GM12874 (cell line): ENCODE data around the gene RAD51B.

ENCODE experiments used
- TF ChIP-seq, protein P1 (sequence below): IDR thresholded peaks from 2 replicates; pipeline ENCODE4 v1.5.1; 2011; ENCODE audit warnings: low read depth, mild to moderate bottlenecking, control low read depth, low read length, moderate library complexity; ENCODE audit not compliant: insufficient read depth

Gene RAD51B

DNA sequence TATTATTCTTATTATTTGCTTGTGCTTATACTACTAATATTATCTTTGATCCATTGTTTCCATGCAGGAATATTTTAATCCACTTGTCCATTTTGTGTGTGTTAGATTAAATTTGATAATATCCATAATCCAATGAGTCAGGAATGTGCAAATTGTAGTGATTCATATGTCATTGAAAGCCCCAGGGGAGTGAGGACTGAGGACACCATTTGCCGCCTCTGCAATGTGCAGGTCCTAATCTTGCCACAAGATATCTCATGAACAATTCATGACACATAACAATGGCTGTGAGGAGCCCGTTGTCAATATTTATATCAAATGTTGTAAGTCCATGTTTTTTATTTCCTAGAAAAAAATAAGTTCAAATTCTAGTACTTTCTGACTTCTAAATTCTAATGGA lies 722.8 kb downstream of the RAD51B start:
- TF ChIP-seq, protein P1, sequence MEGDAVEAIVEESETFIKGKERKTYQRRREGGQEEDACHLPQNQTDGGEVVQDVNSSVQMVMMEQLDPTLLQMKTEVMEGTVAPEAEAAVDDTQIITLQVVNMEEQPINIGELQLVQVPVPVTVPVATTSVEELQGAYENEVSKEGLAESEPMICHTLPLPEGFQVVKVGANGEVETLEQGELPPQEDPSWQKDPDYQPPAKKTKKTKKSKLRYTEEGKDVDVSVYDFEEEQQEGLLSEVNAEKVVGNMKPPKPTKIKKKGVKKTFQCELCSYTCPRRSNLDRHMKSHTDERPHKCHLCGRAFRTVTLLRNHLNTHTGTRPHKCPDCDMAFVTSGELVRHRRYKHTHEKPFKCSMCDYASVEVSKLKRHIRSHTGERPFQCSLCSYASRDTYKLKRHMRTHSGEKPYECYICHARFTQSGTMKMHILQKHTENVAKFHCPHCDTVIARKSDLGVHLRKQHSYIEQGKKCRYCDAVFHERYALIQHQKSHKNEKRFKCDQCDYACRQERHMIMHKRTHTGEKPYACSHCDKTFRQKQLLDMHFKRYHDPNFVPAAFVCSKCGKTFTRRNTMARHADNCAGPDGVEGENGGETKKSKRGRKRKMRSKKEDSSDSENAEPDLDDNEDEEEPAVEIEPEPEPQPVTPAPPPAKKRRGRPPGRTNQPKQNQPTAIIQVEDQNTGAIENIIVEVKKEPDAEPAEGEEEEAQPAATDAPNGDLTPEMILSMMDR, result no peak

DNA sequence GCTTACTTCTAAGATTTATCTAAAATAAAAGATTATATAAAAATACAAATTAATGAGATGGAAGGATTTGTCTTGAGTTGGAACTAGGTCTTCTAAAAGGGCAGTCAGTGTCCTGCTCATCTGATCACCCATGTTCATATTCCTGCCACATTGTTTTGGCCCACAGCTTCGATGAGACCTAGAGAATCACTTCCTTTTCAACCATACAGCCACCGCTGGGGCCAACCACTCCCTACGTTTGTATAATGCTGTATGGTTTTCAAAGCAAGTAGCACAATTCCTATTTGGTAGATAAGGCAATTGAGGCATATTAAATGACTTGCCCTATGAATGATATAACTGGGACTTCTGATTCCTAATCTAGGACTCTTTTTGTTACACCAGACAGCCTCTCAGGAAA lies 723.9 kb downstream of the RAD51B start:
- TF ChIP-seq, protein P1, result no peak

DNA sequence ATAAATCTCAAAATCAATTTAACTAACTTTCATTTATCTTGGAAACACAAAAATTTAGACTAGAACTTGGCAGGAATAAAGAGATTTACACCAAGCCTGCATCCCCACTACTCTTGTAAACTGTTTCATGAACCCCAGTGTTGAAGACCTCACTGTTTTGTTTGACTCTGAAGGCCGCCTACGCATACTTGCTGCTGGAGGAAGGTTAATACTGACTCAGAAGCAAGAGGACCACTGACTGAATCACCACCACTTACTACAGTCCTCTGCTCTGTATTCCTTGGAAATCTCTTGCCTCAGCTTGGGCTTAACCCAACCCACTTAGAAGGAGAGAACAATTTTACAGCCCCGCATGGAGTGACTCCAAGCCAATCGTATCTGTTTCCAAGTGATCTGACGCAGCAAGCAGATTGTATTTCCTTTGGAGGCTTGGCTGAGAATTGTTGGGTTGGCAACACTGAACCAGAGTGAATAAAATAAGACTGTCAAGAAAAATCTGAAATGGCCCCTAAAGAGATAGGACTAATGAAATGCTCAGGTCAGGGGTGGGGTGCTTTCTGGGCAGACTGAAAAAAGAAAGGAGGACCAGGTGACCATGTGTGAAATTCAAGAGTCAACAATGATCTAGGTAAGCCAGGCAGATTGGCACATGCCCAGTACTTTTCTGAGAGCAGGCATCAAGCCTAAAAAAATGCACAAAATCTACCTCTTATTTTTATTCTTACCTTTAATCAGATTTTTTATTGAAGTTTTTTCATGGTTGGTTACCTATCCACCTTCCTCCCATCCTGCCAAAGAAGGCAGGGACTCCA lies 724.7 kb downstream of the RAD51B start:
- TF ChIP-seq, protein P1, result no peak

DNA sequence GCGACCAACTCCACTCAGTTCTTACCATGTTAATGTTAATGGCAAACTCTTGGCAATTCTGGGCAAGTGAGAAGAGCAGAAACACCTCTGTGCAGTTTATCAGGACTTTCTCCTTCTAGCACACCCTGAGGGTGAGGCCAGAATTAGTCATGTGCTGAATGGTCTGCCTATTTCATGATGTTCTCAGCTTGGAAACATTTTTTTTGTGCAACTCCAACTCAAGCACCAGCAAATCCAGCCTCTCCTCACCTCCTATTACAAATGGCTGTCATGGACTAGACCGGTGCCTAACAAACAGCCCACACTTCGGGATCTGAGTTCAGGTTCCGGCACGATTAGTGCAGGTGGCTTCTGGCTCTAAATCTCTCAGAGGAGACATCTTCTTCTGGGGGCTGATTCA lies 727.3 kb downstream of the RAD51B start:
- TF ChIP-seq, protein P1, result no peak

DNA sequence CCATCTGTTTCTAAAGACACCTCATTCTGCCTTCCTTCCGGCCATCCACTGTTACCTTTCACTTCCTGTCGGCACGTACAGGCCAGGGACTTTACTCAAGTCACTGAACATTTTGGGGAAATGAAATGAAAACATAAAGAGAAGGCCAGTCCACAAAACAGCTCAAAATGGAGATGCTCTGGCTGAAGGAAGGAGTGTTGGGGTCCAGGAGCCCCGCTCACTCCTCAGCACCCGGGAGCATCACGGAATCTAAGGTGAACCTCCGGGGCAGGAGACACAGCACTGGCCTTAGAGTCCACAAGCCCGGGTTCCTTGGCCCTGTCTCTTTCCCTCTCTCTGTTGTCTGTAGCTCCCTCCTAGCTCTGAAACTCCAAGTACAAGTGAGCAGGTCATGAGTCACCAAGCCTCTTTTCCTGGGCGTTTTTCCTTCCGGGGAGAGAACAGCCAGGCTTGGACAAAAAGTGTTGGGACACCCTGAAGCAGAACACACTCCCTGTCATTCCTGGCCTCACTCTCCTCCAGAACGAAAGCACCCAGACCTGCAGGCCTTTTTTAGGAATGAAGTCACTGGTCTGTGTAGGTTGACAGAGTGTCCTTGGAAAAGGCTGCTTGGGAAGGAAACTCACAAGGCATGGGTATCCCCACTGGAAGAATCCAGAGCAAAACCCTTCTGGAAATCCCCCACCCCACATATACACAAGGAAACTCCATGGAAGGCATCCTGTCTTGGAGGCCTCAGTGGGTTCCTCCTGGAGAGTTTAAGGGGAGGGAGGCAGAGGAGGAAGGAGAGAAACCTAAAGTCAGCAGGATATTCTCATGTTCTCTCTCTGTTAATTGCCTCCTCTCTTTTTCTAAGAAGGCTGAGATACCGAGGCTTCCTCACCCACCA lies 728.0 kb downstream of the RAD51B start:
- TF ChIP-seq, protein P1, result no peak

DNA sequence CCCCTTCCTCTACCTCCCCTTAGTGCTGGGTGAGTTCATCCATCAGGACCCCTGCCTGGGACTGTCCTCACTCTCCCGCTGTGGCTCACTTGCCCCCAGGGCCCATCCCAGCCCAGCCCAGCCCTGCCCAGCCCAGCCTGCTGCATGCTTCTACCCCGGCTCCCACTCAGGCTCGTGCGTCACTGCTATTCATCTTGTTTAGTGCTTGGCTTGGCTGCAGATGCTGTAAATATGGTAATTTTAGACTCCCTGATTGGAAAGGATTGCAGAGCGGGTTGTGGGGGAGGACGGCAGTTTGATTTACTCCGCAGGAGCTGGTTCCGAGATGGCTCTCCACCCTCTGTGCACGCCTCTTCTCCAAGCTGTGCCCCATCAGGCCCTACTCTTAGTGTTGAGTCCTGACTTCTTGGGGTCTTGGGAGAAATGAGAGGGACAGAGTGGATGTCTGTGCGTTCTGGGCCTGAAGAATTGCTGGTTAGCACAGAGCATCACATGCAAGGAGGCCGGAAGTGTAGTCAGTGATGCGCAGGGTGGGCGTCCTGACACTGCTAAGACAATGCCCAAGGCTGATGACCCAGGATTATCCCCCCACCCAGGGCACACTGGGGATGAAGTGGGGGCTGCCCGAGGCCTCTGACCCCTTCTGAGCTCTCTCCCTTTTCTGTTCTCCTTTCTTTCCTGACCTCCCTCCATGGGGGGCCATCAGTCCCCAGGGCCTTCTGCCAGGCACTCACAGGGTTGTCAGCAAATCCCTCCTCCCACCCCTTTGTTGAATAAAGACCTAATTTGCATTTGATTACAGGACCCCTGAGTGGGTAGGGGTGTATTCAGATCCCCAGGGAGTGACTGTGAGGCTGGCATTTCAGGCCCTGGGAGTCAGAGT lies 728.9 kb downstream of the RAD51B start:
- TF ChIP-seq, protein P1, result no peak
